ENCODE results near the gene ZNF503. TPM values are rescaled to one million over a fixed set of nuclear protein-coding genes. Genes with fewer than 3 reads are reported as not detected.
A peak's percentile ranks its signal among the peaks of the same experiment; 100 is the strongest.

The ZNF503 gene
- total RNA-seq, 3 donors from 2014 or later, result 3.7 to 32.3 (median 6.1) TPM

- ATAC-seq, result peak; percentile 38
- intact Hi-C loops (cut with DNase I, micrococcal nuclease), result no loop called here
- no peak overlapping the region for H3K4me3 ChIP-seq
- TF ChIP-seq CTCF (IDR thresholded peaks at IDR 0.05), result no peak
- no peaks in the 10 kb centered on the region for H3K9me3 ChIP-seq
- H3K4me1 ChIP-seq (ENCODE audit: low read depth), result peaks cover 22% of the 10 kb centered on the region
- DNase-seq, result no peak
- no peaks in the 10 kb centered on the region for H3K36me3 ChIP-seq (ENCODE audit: low read depth)
These were observed 42.6 kb downstream of the ZNF503 start for GRCh38 chr10:75358835-75359421.

- ATAC-seq (peak; percentile 90), DNase-seq (peak in 2 of 3 donors; percentile 61 to 65)
- Histone ChIP-seq H3K9me3 (no peaks in the 10 kb centered on the region), H3K36me3 (ENCODE audit: low read depth) (no peaks in the 10 kb centered on the region), H3K4me1 (ENCODE audit: low read depth) (peaks cover 22% of the 10 kb centered on the region), H3K4me3 (no peak overlapping the region)
- TF ChIP-seq CTCF (IDR thresholded peaks at IDR 0.05), result no peak
- intact Hi-C loops (cut with DNase I, micrococcal nuclease), result no loop called here
These were observed 43.4 kb downstream of the ZNF503 start for GRCh38 chr10:75358132-75358531.

- Histone ChIP-seq H3K9me3 (no peaks in the 10 kb centered on the region), H3K4me1 (ENCODE audit: low read depth) (peaks cover 22% of the 10 kb centered on the region), H3K4me3 (no peak overlapping the region), H3K36me3 (ENCODE audit: low read depth) (no peaks in the 10 kb centered on the region)
- TF ChIP-seq CTCF (IDR thresholded peaks at IDR 0.05), result no peak
- intact Hi-C loops (cut with DNase I, micrococcal nuclease), result no loop called here
- DNase-seq, result no peak
- ATAC-seq, result peak; percentile 7
These were observed 44.1 kb downstream of the ZNF503 start for GRCh38 chr10:75357500-75357899.

GRCh38 chr10:75356484-75356883 lies 45.1 kb downstream of the ZNF503 start:
- DNase-seq (no peak), ATAC-seq (no peak)
- no peak overlapping the region for H3K4me3 ChIP-seq
- no peak for TF ChIP-seq CTCF (IDR thresholded peaks at IDR 0.05)
- no peaks in the 10 kb centered on the region for H3K36me3 ChIP-seq (ENCODE audit: low read depth)
- no peaks in the 10 kb centered on the region for H3K9me3 ChIP-seq
- peaks cover 22% of the 10 kb centered on the region for H3K4me1 ChIP-seq (ENCODE audit: low read depth)
- intact Hi-C loops (cut with DNase I, micrococcal nuclease), result no loop called here

GRCh38 chr10:75355706-75356105 lies 45.9 kb downstream of the ZNF503 start:
- Histone ChIP-seq H3K4me1 (ENCODE audit: low read depth) (peaks cover 22% of the 10 kb centered on the region), H3K36me3 (ENCODE audit: low read depth) (no peaks in the 10 kb centered on the region), H3K4me3 (no peak overlapping the region), H3K9me3 (no peaks in the 10 kb centered on the region)
- ATAC-seq (no peak), DNase-seq (no peak)
- intact Hi-C loops (cut with DNase I, micrococcal nuclease), result no loop called here
- no peak for TF ChIP-seq CTCF (IDR thresholded peaks at IDR 0.05)

DNA sequence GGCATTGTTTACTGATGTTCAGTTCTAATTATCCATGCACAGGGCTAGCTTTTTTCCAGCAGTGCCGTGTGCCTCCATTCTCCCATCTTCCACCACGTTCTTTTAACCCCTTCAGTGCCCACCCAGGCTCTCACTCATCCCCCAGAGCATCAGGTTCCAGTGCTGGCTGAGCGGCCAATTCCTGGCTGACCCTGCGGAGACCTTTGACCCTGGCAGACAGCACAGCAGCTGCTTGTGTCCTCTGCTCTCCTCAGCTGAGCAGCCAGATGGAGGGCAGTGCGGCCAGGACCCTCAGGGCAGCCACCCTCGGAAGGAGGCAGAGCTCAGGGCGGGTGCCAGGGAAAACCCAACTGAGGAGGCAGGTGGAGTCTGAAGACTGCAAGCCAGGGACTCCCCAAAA lies 48.4 kb downstream of the ZNF503 start:
- no peak overlapping the region for H3K4me3 ChIP-seq
- TF ChIP-seq CTCF (IDR thresholded peaks at IDR 0.05), result no peak
- DNase-seq (no peak), ATAC-seq (no peak)
- H3K36me3 ChIP-seq (ENCODE audit: low read depth), result no peaks in the 10 kb centered on the region
- H3K9me3 ChIP-seq, result no peaks in the 10 kb centered on the region
- intact Hi-C loops (cut with DNase I, micrococcal nuclease), result no loop called here
- H3K4me1 ChIP-seq (ENCODE audit: low read depth), result peaks cover 8% of the 10 kb centered on the region
